Endodermal cell (in vitro differentiated cells): Measurements from ENCODE around the gene TNRC6B. TPM values are rescaled to one million over a fixed set of nuclear protein-coding genes. Genes with fewer than 3 reads are reported as not detected.

Experiments used
- DNase-seq: peaks from one replicate; pipeline ENCODE4 v3.0.0-alpha.2; 2017
- H3K27ac ChIP-seq: 2 replicates; pipeline ENCODE4 v1.5.1; 2013; ENCODE audit warnings: mild to moderate bottlenecking, low read depth, low read length, moderate library complexity
- H3K27me3 ChIP-seq: 2 replicates; pipeline ENCODE4 v1.6.1; 2013; ENCODE audit warnings: mild to moderate bottlenecking, low read length, moderate library complexity; ENCODE audit not compliant: insufficient read depth, control insufficient read depth, poor library complexity, severe bottlenecking
- H3K36me3 ChIP-seq: 2 replicates; pipeline ENCODE4 v1.7.0; 2013; ENCODE audit warnings: mild to moderate bottlenecking, low read length, moderate library complexity; ENCODE audit not compliant: control insufficient read depth, insufficient read depth
- H3K4me1 ChIP-seq: one replicate; pipeline ENCODE4 v1.7.0; 2013; ENCODE audit warnings: low read length; ENCODE audit not compliant: control insufficient read depth, insufficient read depth
- H3K4me3 ChIP-seq: 2 replicates; pipeline ENCODE4 v1.5.1; 2013; ENCODE audit warnings: mild to moderate bottlenecking, low read length, moderate library complexity
- H3K9ac ChIP-seq: 2 replicates; pipeline ENCODE4 v1.6.1; 2013; ENCODE audit warnings: mild to moderate bottlenecking, low read length, moderate library complexity; ENCODE audit not compliant: poor library complexity, severe bottlenecking; ENCODE audit errors: extremely low read depth
- H3K9me3 ChIP-seq: 2 replicates; pipeline ENCODE4 v1.6.1; 2013; ENCODE audit warnings: mild to moderate bottlenecking, low read length, moderate library complexity; ENCODE audit not compliant: control insufficient read depth
- H3K27ac Mint-ChIP-seq: 2 replicates; pipeline ENCODE4 v1.8.0; 2020; ENCODE audit warnings: mixed read lengths
- H3K27me3 Mint-ChIP-seq: 2 replicates; pipeline ENCODE4 v1.8.0; 2021; ENCODE audit warnings: mild to moderate bottlenecking, mixed read lengths; ENCODE audit not compliant: insufficient read depth
- H3K36me3 Mint-ChIP-seq: 2 replicates; pipeline ENCODE4 v1.8.0; 2020; ENCODE audit warnings: low read depth, mixed read lengths
- H3K4me1 Mint-ChIP-seq: 2 replicates; pipeline ENCODE4 v1.8.0; 2020; ENCODE audit warnings: mixed read lengths
- H3K4me3 Mint-ChIP-seq: 2 replicates; pipeline ENCODE4 v1.8.0; 2020; ENCODE audit warnings: mild to moderate bottlenecking, moderate library complexity, mixed read lengths
- H3K9me3 Mint-ChIP-seq: 2 replicates; pipeline ENCODE4 v1.8.0; 2020; ENCODE audit warnings: mild to moderate bottlenecking, mixed read lengths
- WGBS, 2 experiments: methylation state at CpG; one replicate each; pipeline versions ENCODE4 v1.1.5 to v1.1.7; 2013; ENCODE audit warnings: missing lambda C conversion rate in 2 of 2, mixed read lengths in 1 of 2; ENCODE audit not compliant: insufficient coverage in 1 of 2, insufficient read length in 1 of 2; 5-methylcytosine and 5-hydroxymethylcytosine counted together
- total RNA-seq, 2 donors: library from RNA; stranded (reverse); fragmentation: NEBNext Ultra II Directional in 1 of 2; extraction: Animal tissue kit (Norgen Biotek cat#: 25700) in 1 of 2; gene quantifications; 2 replicates in 1 of 2; 3 replicates in 1 of 2; pipeline ENCODE4 v1.2.1, GENCODE V29; 2021
- TF ChIP-seq, protein P1 (sequence below): fragments of 200-600 bp; sonication (generic); conservative IDR thresholded peaks from 2 replicates; pipeline ENCODE4 v1.5.0; 2021; ENCODE audit warnings: antibody characterized with exemption, mild to moderate bottlenecking

Gene TNRC6B
- total RNA-seq, 2 donors from 2014 or later: 57.5 to 62.5 TPM

DNA sequence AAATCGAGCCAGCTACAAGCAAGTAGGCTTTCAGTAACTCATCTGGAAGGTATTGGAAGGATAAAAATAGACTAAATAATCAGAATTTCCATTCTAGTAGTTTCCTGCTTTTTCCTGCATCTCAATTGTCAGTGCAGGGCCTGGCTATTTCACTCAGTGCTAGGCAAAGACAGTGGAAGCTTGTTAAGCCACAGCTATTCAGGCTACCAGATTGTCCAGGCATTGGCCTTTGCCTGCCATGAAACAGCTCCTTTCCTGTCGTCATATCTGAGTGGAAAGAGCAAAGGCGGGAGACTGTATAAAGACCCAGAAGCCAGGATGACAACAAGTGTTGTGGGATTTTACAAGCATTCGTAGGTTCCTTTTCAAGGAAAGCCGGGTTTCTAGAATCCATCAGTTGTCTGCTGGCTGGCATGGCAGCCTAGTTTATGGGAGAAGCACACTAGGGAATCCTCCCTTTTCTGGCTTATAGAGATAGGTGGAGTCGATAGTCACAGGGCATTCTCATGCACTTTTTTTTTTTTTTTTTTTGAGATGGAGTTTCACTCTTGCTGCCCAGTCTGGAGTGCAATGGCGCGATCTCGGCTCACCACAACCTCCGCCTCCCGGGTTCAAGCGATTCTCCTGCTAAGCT is 2.0 kb upstream of the TNRC6B start:
- H3K27me3 Mint-ChIP-seq: no peaks in the 10 kb centered on the region
- Histone ChIP-seq H3K9ac (no peak overlapping the region), H3K9me3 (no peaks in the 10 kb centered on the region), H3K27ac (no peak overlapping the region), H3K36me3 (no peaks in the 10 kb centered on the region), H3K4me1 (peaks cover 3% of the 10 kb centered on the region), H3K4me3 (no peak overlapping the region), H3K27me3 (no peaks in the 10 kb centered on the region)
- H3K4me3 Mint-ChIP-seq: no peak overlapping the region
- H3K4me1 Mint-ChIP-seq: peaks cover 31% of the 10 kb centered on the region
- no peaks in the 10 kb centered on the region for H3K9me3 Mint-ChIP-seq
- 84 to 92% methylated on average over 8 to 11 of the region's 12 CpGs for WGBS, 2 experiments
- H3K27ac Mint-ChIP-seq: peak overlapping the region; percentile 99
- DNase-seq: no peak
- H3K36me3 Mint-ChIP-seq: no peaks in the 10 kb centered on the region
- TF ChIP-seq, protein P1, sequence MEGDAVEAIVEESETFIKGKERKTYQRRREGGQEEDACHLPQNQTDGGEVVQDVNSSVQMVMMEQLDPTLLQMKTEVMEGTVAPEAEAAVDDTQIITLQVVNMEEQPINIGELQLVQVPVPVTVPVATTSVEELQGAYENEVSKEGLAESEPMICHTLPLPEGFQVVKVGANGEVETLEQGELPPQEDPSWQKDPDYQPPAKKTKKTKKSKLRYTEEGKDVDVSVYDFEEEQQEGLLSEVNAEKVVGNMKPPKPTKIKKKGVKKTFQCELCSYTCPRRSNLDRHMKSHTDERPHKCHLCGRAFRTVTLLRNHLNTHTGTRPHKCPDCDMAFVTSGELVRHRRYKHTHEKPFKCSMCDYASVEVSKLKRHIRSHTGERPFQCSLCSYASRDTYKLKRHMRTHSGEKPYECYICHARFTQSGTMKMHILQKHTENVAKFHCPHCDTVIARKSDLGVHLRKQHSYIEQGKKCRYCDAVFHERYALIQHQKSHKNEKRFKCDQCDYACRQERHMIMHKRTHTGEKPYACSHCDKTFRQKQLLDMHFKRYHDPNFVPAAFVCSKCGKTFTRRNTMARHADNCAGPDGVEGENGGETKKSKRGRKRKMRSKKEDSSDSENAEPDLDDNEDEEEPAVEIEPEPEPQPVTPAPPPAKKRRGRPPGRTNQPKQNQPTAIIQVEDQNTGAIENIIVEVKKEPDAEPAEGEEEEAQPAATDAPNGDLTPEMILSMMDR: no peak

DNA sequence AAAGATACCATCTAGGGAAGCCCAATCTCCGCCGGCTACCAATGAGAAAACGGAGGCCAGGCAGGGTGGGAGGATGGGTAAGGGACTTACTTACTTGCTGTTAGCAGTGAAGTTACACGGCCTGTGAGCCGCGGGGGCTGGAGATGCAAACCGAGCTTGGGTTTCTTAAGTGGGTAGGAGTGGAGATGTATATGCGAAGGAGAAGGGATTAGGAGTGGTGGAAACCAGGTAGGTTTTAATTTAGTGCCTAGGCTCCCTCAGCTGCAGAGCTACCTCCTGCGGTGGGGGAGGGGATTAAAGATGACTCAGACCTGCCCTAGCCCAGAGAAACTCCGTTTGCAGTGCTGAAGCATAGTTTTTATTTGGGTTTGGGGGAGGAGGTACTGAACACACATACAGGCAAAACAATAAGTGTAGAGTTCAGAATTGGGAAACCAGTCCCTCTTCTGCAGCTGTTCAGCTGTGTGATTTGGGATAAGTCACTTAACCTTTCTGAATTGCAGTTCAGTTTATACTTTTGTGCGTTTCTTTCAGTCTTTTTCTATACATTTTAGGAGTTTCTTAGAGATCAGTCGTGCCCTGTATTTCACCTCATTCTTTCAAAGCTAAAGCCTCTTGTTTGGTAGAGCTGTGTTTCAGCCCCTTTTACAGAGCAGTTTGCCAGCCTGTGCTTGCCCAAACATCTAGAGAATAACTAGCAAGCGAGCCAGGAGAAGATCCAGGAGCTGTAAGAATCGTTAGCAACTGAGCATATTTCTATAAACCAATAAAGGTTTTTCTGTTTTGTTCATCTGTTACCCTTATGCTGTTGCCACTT is 596 bp upstream of the TNRC6B start:
- Histone ChIP-seq H3K4me1 (peaks cover 8% of the 10 kb centered on the region), H3K27me3 (no peaks in the 10 kb centered on the region), H3K9me3 (no peaks in the 10 kb centered on the region), H3K4me3 (peak overlapping the region; percentile 100), H3K9ac (peak overlapping the region; percentile 45), H3K27ac (no peak overlapping the region), H3K36me3 (no peaks in the 10 kb centered on the region)
- Mint-ChIP-seq H3K27ac (peak overlapping the region; percentile 99), H3K27me3 (no peaks in the 10 kb centered on the region), H3K36me3 (no peaks in the 10 kb centered on the region), H3K4me3 (peak overlapping the region; percentile 90), H3K9me3 (no peaks in the 10 kb centered on the region), H3K4me1 (peaks cover 40% of the 10 kb centered on the region)
- peak; percentile 89 for DNase-seq
- WGBS, 2 experiments: 3 to 6% methylated on average over 8 to 14 of the region's 14 CpGs
- TF ChIP-seq, protein P1: no peak

DNA sequence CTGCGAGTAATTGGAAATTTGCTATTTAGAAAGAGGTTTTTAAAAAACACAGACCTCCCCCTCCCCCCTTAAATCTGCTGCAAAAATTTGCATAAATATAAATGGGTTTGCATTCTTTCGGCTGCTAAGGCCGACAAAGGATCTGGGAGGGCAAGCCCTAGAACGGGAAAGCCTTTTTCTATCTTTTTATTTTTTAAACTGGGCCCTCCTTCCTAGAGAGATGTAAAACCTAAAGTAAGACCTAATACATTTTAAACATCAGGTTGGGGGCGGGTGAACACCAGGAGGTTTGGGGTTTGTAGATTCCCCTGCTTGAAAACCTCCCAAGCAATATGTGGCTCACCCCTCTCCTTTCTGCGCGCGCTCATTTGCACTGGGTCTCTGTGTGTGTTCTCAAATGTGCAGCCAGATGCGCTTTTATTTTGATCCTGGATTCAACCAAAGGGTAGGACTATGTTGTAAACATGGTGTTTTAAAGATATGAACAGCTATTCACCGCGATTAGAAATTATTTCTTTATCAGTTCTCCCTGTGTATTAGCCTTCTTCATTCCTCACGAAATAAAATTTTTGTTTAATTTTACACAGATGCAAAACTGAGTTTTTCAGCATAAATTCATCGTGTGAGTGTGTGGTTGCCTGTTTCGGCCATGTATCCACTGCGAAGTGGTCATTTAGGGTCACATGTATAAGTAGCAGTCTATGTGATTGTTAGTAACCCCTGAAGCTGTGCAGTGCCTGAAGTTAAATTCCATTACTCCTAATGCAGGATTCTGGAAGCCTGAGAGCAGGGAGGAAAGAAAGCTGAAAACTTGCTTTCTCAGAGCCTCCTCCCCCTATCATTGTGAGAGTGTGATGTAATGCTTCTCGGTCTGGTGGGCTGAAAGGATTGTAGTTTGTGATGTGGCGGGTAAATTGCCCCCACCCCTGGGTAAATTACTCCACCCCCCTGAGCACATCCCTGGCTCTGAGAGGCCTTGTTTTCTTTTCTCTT is 988 bp downstream of the TNRC6B start:
- H3K9me3 Mint-ChIP-seq: no peaks in the 10 kb centered on the region
- Histone ChIP-seq H3K9me3 (no peaks in the 10 kb centered on the region), H3K4me1 (peaks cover 14% of the 10 kb centered on the region), H3K4me3 (peak overlapping the region; percentile 100), H3K9ac (peak overlapping the region; percentile 100), H3K27ac (peak overlapping the region; percentile 95), H3K27me3 (no peaks in the 10 kb centered on the region), H3K36me3 (no peaks in the 10 kb centered on the region)
- H3K27ac Mint-ChIP-seq: peak overlapping the region; percentile 99
- TF ChIP-seq, protein P1: no peak
- no peaks in the 10 kb centered on the region for H3K36me3 Mint-ChIP-seq
- H3K4me1 Mint-ChIP-seq: peaks cover 50% of the 10 kb centered on the region
- peak overlapping the region; percentile 90 for H3K4me3 Mint-ChIP-seq
- H3K27me3 Mint-ChIP-seq: no peaks in the 10 kb centered on the region
- 0% methylated on average over 3 to 14 of the region's 17 CpGs for WGBS, 2 experiments
- DNase-seq: peak; percentile 71
